Measurements from ENCODE around the gene RAB31. TPM values are rescaled to one million over a fixed set of nuclear protein-coding genes. Genes with fewer than 3 reads are reported as not detected.

RAB31 gene
- total RNA-seq, 4 donors from 2014 or later = 3.2 to 7.1 (median 4.4) TPM

DNA sequence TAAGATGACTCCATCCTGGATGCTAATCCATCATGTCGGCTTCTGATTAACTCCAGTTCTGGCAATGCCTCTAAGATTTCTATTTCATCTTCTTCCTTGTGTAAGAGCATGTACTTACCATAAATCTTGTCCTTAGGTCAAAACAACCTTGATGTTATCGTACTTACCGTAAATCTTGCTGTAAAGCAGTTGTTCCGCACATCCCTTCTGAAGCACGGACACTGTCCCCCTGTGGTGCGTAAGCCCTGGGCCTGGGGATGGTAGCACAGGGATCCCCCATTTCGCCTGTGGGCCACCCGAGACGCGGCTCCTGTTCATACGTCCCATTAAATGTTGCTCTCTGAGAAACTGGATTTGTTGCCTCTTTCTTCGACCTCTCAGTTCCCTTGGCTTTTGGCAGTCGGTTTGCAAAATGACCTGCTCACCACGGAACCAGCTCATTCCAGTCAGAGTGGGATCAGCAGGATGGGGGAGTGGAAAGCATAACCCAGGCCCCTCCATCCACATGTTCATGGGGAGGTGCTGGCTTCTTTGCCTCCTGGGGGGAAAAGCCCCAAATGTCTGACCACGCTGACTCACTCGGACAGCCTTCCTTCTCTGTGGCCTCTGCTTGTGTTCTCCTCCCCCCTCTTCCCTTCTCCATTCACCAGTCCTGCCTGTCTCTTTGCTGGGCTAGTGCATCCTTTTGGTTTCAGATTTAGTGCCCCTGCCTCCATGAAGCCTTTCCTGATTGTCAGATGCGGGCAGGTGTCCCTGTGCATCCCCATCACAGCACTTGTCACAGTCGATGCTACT is 49.9 kb downstream of the RAB31 start:
- Histone ChIP-seq H3K4me3 (no peak overlapping the region), H3K36me3 (no peaks in the 10 kb centered on the region), H3K9me3 (no peaks in the 10 kb centered on the region), H3K27me3 (no peaks in the 10 kb centered on the region), H3K4me1 (no peaks in the 10 kb centered on the region), H3K27ac (no peak overlapping the region)
- intact Hi-C loops (cut with DNase I; ENCODE audit: low total_unique reads) = no loop called here
- ATAC-seq (no peak), DNase-seq (no peak)
- in situ Hi-C loops (cut with MboI; ENCODE audit: low sequenced_read_pairs in 4 of 4) = no loop called here
- TF ChIP-seq POLR2A (IDR thresholded peaks at IDR 0.05) = no peak
- TF ChIP-seq, protein P1, sequence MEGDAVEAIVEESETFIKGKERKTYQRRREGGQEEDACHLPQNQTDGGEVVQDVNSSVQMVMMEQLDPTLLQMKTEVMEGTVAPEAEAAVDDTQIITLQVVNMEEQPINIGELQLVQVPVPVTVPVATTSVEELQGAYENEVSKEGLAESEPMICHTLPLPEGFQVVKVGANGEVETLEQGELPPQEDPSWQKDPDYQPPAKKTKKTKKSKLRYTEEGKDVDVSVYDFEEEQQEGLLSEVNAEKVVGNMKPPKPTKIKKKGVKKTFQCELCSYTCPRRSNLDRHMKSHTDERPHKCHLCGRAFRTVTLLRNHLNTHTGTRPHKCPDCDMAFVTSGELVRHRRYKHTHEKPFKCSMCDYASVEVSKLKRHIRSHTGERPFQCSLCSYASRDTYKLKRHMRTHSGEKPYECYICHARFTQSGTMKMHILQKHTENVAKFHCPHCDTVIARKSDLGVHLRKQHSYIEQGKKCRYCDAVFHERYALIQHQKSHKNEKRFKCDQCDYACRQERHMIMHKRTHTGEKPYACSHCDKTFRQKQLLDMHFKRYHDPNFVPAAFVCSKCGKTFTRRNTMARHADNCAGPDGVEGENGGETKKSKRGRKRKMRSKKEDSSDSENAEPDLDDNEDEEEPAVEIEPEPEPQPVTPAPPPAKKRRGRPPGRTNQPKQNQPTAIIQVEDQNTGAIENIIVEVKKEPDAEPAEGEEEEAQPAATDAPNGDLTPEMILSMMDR (IDR thresholded peaks at IDR 0.05 in 4 of 5, conservative IDR thresholded peaks at IDR 0.05 in 1 of 5) = no peak

DNA sequence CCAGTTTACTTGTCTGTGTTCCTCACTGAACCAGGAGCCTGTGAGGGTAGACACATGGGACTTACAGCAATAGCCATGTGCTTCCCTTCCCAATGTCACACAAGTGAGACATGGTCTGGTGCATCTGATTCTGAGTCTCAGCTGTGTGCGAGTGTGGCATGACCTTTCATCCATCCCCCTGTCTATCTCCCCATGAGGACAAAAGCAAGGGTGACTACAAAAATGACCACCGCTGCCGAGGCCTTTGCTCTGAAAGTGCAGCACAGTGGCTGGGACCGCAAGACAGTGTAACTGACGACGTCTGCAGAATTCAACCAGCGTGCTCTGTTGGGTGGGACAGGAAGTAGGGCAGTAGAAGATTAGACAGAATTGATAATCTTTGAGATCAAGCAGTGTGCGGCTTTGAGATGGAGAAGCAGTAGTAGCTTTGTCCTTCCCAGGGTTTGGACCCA is 50.5 kb downstream of the RAB31 start:
- Histone ChIP-seq H3K4me1 (no peaks in the 10 kb centered on the region), H3K27ac (no peak overlapping the region), H3K9me3 (no peaks in the 10 kb centered on the region), H3K27me3 (no peaks in the 10 kb centered on the region), H3K36me3 (no peaks in the 10 kb centered on the region), H3K4me3 (no peak overlapping the region)
- in situ Hi-C loops (cut with MboI; ENCODE audit: low sequenced_read_pairs in 4 of 4) (no loop called here), intact Hi-C loops (cut with DNase I; ENCODE audit: low total_unique reads) (no loop called here)
- DNase-seq (no peak), ATAC-seq (no peak)
- no peak for TF ChIP-seq POLR2A (IDR thresholded peaks at IDR 0.05)
- TF ChIP-seq, protein P1 (IDR thresholded peaks at IDR 0.05 in 4 of 5, conservative IDR thresholded peaks at IDR 0.05 in 1 of 5) = no peak

DNA sequence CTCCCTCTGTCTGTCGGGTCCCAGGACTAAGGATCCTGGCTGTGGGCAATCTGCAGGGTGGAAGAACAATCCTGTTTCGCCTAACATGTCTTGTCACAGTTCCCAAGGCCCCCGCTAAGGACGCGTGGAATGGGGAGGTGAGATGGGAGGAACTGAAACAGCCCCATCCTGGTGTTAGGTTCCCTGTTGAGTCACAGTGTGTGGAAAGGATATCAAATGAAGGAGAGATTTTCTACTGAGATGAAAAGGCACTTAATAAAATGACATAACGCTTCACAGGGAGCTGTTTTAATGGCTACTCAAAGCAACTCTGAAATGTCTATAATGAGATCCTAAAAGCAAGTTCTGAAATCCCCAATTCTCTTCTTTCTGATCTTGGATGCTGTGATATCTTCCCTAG is 52.5 kb downstream of the RAB31 start:
- in situ Hi-C loops (cut with MboI; ENCODE audit: low sequenced_read_pairs in 4 of 4) (no loop called here), intact Hi-C loops (cut with DNase I; ENCODE audit: low total_unique reads) (no loop called here)
- H3K36me3 ChIP-seq = no peaks in the 10 kb centered on the region
- no peak overlapping the region for H3K4me3 ChIP-seq
- no peaks in the 10 kb centered on the region for H3K9me3 ChIP-seq
- TF ChIP-seq, protein P1 (IDR thresholded peaks at IDR 0.05 in 4 of 5, conservative IDR thresholded peaks at IDR 0.05 in 1 of 5) = no peak
- no peak for TF ChIP-seq POLR2A (IDR thresholded peaks at IDR 0.05)
- ATAC-seq (no peak), DNase-seq (no peak)
- H3K27ac ChIP-seq = no peak overlapping the region
- H3K27me3 ChIP-seq = no peaks in the 10 kb centered on the region
- H3K4me1 ChIP-seq = no peaks in the 10 kb centered on the region

DNA sequence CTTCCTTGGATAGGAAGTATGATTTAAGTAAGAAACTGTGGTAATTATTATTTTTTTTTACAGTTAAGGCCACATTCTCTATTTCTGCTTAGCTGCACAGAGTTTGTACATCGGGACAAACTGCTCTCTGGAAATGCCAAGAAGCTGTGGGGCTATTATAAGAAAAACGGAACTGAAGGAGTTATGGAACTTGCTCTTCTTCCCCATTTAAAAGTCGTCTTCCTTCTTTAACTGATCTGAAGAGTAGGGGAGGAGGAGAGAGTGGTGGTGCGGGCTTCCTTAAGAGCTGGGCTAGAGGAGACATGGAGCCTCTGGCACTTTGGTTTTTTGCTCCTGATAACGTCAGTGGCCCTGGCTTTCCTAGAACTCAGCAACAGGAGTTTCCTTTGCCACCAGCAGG is 54.4 kb downstream of the RAB31 start:
- in situ Hi-C loops (cut with MboI; ENCODE audit: low sequenced_read_pairs in 4 of 4) (no loop called here), intact Hi-C loops (cut with DNase I; ENCODE audit: low total_unique reads) (no loop called here)
- no peak for TF ChIP-seq POLR2A (IDR thresholded peaks at IDR 0.05)
- TF ChIP-seq, protein P1 (IDR thresholded peaks at IDR 0.05 in 4 of 5, conservative IDR thresholded peaks at IDR 0.05 in 1 of 5) = no peak
- Histone ChIP-seq H3K36me3 (no peaks in the 10 kb centered on the region), H3K27ac (no peak overlapping the region), H3K27me3 (no peaks in the 10 kb centered on the region), H3K4me3 (no peak overlapping the region), H3K9me3 (no peaks in the 10 kb centered on the region), H3K4me1 (no peaks in the 10 kb centered on the region)
- DNase-seq = no peak
- ATAC-seq = peak in 1 of 2 donors; percentile 41

All from gastrocnemius medialis (tissue), 4 donors.